ENCODE results near the gene HIC1. TPM values are rescaled to one million over a fixed set of nuclear protein-coding genes. Genes with fewer than 3 reads are reported as not detected.
A peak's percentile ranks its signal among the peaks of the same experiment; 100 is the strongest.

The HIC1 gene
- total RNA-seq, 4 donors from 2014 or later = 32.8 to 56.2 (median 41.6) TPM

GRCh38 chr17:2068031-2068518, 13.2 kb downstream of the HIC1 start:
- Histone ChIP-seq H3K9me3 (no peaks in the 10 kb centered on the region), H3K4me1 (peaks cover 2 to 93% (median 66%) of the 10 kb centered on the region in 3 donors), H3K4me3 (no peak overlapping the region), H3K27me3 (peaks cover 3% of the 10 kb centered on the region), H3K27ac (peak overlapping the region in 3 of 4 donors; percentile 86 to 95 (median 92)), H3K36me3 (peaks cover 0 to 87% of the 10 kb centered on the region in 2 donors)
- peak; percentile 10 for ATAC-seq
- 37% methylated on average over 2 of the region's 6 CpGs; no CpG with 5 or more reads in 1 of the 2 donors for WGBS, 2 donors (ENCODE audit: low coverage in 1 of 2)
- no peak for TF ChIP-seq POLR2AphosphoS5 (IDR thresholded peaks at IDR 0.05)
- no peak for TF ChIP-seq POLR2A (IDR thresholded peaks at IDR 0.05)
- TF ChIP-seq EP300 (IDR thresholded peaks at IDR 0.05) = no peak
- no peak for TF ChIP-seq CTCF (IDR thresholded peaks at IDR 0.05)

GRCh38 chr17:2068519-2069051, 13.7 kb downstream of the HIC1 start:
- Histone ChIP-seq H3K9me3 (no peaks in the 10 kb centered on the region), H3K27ac (peak overlapping the region in 3 of 4 donors; percentile 86 to 95 (median 92)), H3K27me3 (peaks cover 3% of the 10 kb centered on the region), H3K4me1 (peaks cover under 1 to 88% (median 61%) of the 10 kb centered on the region in 3 donors), H3K36me3 (peaks cover 0 to 82% of the 10 kb centered on the region in 2 donors), H3K4me3 (no peak overlapping the region)
- ATAC-seq = no peak
- TF ChIP-seq POLR2A (IDR thresholded peaks at IDR 0.05) = no peak
- TF ChIP-seq CTCF (IDR thresholded peaks at IDR 0.05) = no peak
- no peak for TF ChIP-seq EP300 (IDR thresholded peaks at IDR 0.05)
- TF ChIP-seq POLR2AphosphoS5 (IDR thresholded peaks at IDR 0.05) = no peak
- 83% methylated on average over 2 of the region's 15 CpGs; no CpG with 5 or more reads in 1 of the 2 donors for whole genome bisulfite sequencing, 2 donors (ENCODE audit: low coverage in 1 of 2)

GRCh38 chr17:2070241-2071023, 15.5 kb downstream of the HIC1 start:
- 90% methylated on average over 3 of the region's 13 CpGs; no CpG with 5 or more reads in 1 of the 2 donors for WGBS, 2 donors (ENCODE audit: low coverage in 1 of 2)
- TF ChIP-seq POLR2AphosphoS5 (IDR thresholded peaks at IDR 0.05) (no peak), POLR2A (IDR thresholded peaks at IDR 0.05) (no peak), EP300 (IDR thresholded peaks at IDR 0.05) (no peak), CTCF (IDR thresholded peaks at IDR 0.05) (no peak)
- H3K4me3 ChIP-seq = no peak overlapping the region
- no peak for ATAC-seq
- peaks cover 0 to 73% of the 10 kb centered on the region in 2 donors for H3K36me3 ChIP-seq
- peak overlapping the region in 3 of 4 donors; percentile 73 to 85 (median 77) for H3K27ac ChIP-seq
- H3K4me1 ChIP-seq = peaks cover 0 to 82% (median 57%) of the 10 kb centered on the region in 3 donors
- H3K9me3 ChIP-seq = no peaks in the 10 kb centered on the region
- H3K27me3 ChIP-seq = no peaks in the 10 kb centered on the region

GRCh38 chr17:2071024-2071385, 16.1 kb downstream of the HIC1 start:
- WGBS, 2 donors (ENCODE audit: low coverage in 1 of 2) = 100% methylated on average over 1 of the region's 6 CpGs; no CpG with 5 or more reads in 1 of the 2 donors
- H3K27ac ChIP-seq = peak overlapping the region; percentile 15 to 85 (median 75)
- no peaks in the 10 kb centered on the region for H3K27me3 ChIP-seq
- TF ChIP-seq CTCF (IDR thresholded peaks at IDR 0.05) (no peak), POLR2AphosphoS5 (IDR thresholded peaks at IDR 0.05) (no peak), EP300 (IDR thresholded peaks at IDR 0.05) (no peak), POLR2A (IDR thresholded peaks at IDR 0.05) (no peak)
- no peak overlapping the region for H3K4me3 ChIP-seq
- H3K9me3 ChIP-seq = no peaks in the 10 kb centered on the region
- no peak for ATAC-seq
- H3K4me1 ChIP-seq = peaks cover 0 to 82% (median 56%) of the 10 kb centered on the region in 3 donors
- H3K36me3 ChIP-seq = peaks cover 0 to 71% of the 10 kb centered on the region in 2 donors

Measured in gastroesophageal sphincter (tissue), 4 donors.